ENCODE data around the gene SORCS3.

- TF ChIP-seq CTCF (IDR thresholded peaks at IDR 0.05) (no peak), POLR2A (IDR thresholded peaks at IDR 0.05) (no peak)
These were observed 551.8 kb downstream of the SORCS3 start for GRCh38 chr10:105192861-105193260.
